K562 treated with DMSO at 1 percent for 48 hours (cell line): ENCODE data around the gene LRRC19. TPM values are rescaled to one million over a fixed set of nuclear protein-coding genes. Genes with fewer than 3 reads are reported as not detected.

ENCODE experiments used
- total RNA-seq: library from RNA; unstranded; fragments of 300-600 nt; gene quantifications from 2 replicates; pipeline ENCODE4 v1.2.3, GENCODE V29; 2022; ENCODE audit warnings: low replicate concordance; ENCODE audit errors: extremely low read depth

The LRRC19 gene
- total RNA-seq: not detected in 2 replicates

GRCh38 chr9:27005491-27005890, at the start of gene LRRC19:
TSS of gene LRRC19 (minus strand) at chr9:27005672. CDS start at chr9:26999694, 5,978 bp downstream.

GRCh38 chr9:26955921-26956859, 49.3 kb downstream of the LRRC19 start, which contains the start of gene IFT74:
TSS of gene IFT74 (plus strand) at chr9:26956412. CDS start at chr9:26961968, 5,556 bp downstream.

GRCh38 chr9:26946753-26947727, 58.4 kb downstream of the LRRC19 start, which contains the start of gene PLAA:
TSS of gene PLAA (minus strand) at chr9:26947242. CDS start at chr9:26947045, 197 bp downstream.

Other genes with a start within 250 kb of the LRRC19 start
- not detected in 2 replicates for gene CAAP1, start 112.9 kb downstream of the LRRC19 start, total RNA-seq
- not detected in 2 replicates for gene PLAA, start 58.4 kb downstream of the LRRC19 start, total RNA-seq
- gene IFT74, start 49.3 kb downstream of the LRRC19 start, total RNA-seq: not detected in 2 replicates
- not detected in 2 replicates for gene TEK, start 103.6 kb upstream of the LRRC19 start, total RNA-seq